ENCODE results near the gene CARD11. TPM values are rescaled to one million over a fixed set of nuclear protein-coding genes. Genes with fewer than 3 reads are reported as not detected.

CARD11 gene
- total and polyA plus RNA-seq, 2 of the 13 experiments (the other 11 are each of a cell fraction or from before 2014, with no cell fraction given): 0.04 TPM; not detected in 1

- no peaks in the 10 kb centered on the region for H3K9me3 ChIP-seq (ENCODE audit: low read length)
- H3K27ac ChIP-seq (ENCODE audit: extremely low read length, insufficient read depth, low read length): no peak overlapping the region
- H2AFZ ChIP-seq (ENCODE audit: low read length): no peak overlapping the region
- 67% methylated on average over 4 of the region's 4 CpGs for WGBS (ENCODE audit: low lambda C conversion rate)
- no peaks in the 10 kb centered on the region for H4K20me1 ChIP-seq (ENCODE audit: insufficient read depth, low read length)
- ATAC-seq: no peak
- no peak overlapping the region for H3K4me3 ChIP-seq (replicated peaks in 1 of 3; ENCODE audit: insufficient read depth in 1 of 3, low read depth in 2 of 3, low read length in 3 of 3)
- intact Hi-C loops (cut with micrococcal nuclease; ENCODE audit: unreplicated experiment) (no loop called here), in situ Hi-C loops (cut with HindIII; ENCODE audit: extremely low pct_ligation_motif_present, low pct_unique_long_range_greater_than_20kb) (no loop called here)
- POLR2A ChIA-PET: no interaction called here
- no peaks in the 10 kb centered on the region for H3K36me3 ChIP-seq (replicated peaks in 1 of 2; ENCODE audit: control insufficient read depth in 1 of 2, insufficient read depth in 2 of 2, low read length in 2 of 2)
- BruUV-seq (replicated peaks): no TSS peak
- H3K79me2 ChIP-seq (ENCODE audit: insufficient read depth, low read length): no peaks in the 10 kb centered on the region
- no peak for FAIRE-seq
- no peak overlapping the region for H3K4me2 ChIP-seq (ENCODE audit: low read depth, low read length)
- no peak for DNase-seq (ENCODE audit: low spot score)
- CTCF ChIA-PET (ENCODE audit: low intra/inter-chr PET ratio, low total read pairs): no interaction called here
- peaks cover 7% of the 10 kb centered on the region; the same call in 1 of the 2 replicates for H3K4me1 ChIP-seq (ENCODE audit: insufficient read depth, low read length)
- TF ChIP-seq MAFK (conservative IDR thresholded peaks at IDR 0.05 in 1 of 2, IDR thresholded peaks at IDR 0.05 in 1 of 2; ENCODE audit: low read length in 2 of 2): peak in 1 of 2 experiments; percentile 25; a peak in 1 of 4 replicates
- no peak for TF ChIP-seq SIN3B (IDR thresholded peaks at IDR 0.05; ENCODE audit: low read length)
- no peak overlapping the region for H3K9ac ChIP-seq (ENCODE audit: insufficient read depth, low read depth, low read length)
- H3K27me3 ChIP-seq (ENCODE audit: control insufficient read depth in 1 of 2, insufficient read depth in 2 of 2, low read length in 2 of 2): peaks cover 3 to 48% of the 10 kb centered on the region in 2 experiments; a peak in 3 of 5 replicates
Measured at GRCh38 chr7:2920041-2920440, 123.6 kb downstream of the CARD11 start.

DNA sequence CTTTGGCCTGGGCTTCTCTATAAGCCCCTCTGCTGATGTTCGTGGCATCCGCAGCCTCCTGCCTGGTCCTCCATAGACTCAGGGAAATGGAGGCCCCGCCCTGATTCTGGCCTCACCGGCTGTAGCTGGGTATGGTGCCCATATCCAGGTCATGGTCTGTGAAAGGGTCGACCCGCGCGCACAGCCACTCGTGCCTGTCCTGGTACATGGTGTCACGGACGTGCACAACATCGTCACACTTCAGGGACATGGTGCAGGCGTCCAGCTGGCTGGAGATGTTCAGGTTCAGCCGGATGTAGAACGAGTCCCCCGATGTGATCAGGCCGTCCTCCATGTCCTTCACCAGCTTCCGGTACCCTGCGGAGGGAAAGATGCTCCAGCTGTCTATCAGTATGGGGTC lies 124.4 kb downstream of the CARD11 start:
- Histone ChIP-seq H3K4me3 (replicated peaks in 1 of 3; ENCODE audit: insufficient read depth in 1 of 3, low read depth in 2 of 3, low read length in 3 of 3) (no peak overlapping the region), H2AFZ (ENCODE audit: low read length) (no peak overlapping the region), H4K20me1 (ENCODE audit: insufficient read depth, low read length) (no peaks in the 10 kb centered on the region), H3K9me3 (ENCODE audit: low read length) (no peaks in the 10 kb centered on the region), H3K27ac (ENCODE audit: extremely low read length, insufficient read depth, low read length) (no peak overlapping the region), H3K4me2 (ENCODE audit: low read depth, low read length) (no peak overlapping the region), H3K36me3 (replicated peaks in 1 of 2; ENCODE audit: control insufficient read depth in 1 of 2, insufficient read depth in 2 of 2, low read length in 2 of 2) (no peaks in the 10 kb centered on the region), H3K9ac (ENCODE audit: insufficient read depth, low read depth, low read length) (no peak overlapping the region), H3K4me1 (ENCODE audit: insufficient read depth, low read length) (peaks cover 7% of the 10 kb centered on the region; the same call in 1 of the 2 replicates), H3K79me2 (ENCODE audit: insufficient read depth, low read length) (no peaks in the 10 kb centered on the region), H3K27me3 (ENCODE audit: control insufficient read depth in 1 of 2, insufficient read depth in 2 of 2, low read length in 2 of 2) (peaks cover 3 to 41% of the 10 kb centered on the region in 2 experiments; a peak in 3 of 5 replicates)
- no TSS peak for BruUV-seq (replicated peaks)
- in situ Hi-C loops (cut with HindIII; ENCODE audit: extremely low pct_ligation_motif_present, low pct_unique_long_range_greater_than_20kb): no loop called here
- intact Hi-C loops (cut with micrococcal nuclease; ENCODE audit: unreplicated experiment): no loop called here
- ChIA-PET CTCF (ENCODE audit: low intra/inter-chr PET ratio, low total read pairs) (no interaction called here), POLR2A (no interaction called here)
- no peak for TF ChIP-seq ZNF879 (CRISPR knock-in tag; IDR thresholded peaks at IDR 0.05)
- no CpG with 5 or more reads among the region's 19 CpGs for WGBS (ENCODE audit: low lambda C conversion rate)
- ATAC-seq (no peak), DNase-seq (ENCODE audit: low spot score) (no peak), FAIRE-seq (no peak)
